ENCODE results near the gene FOXO3. TPM values are rescaled to one million over a fixed set of nuclear protein-coding genes. Genes with fewer than 3 reads are reported as not detected.
A peak's percentile ranks its signal among the peaks of the same experiment; 100 is the strongest.

The FOXO3 gene
- 20.3 and 25.4 TPM in 2 replicates for polyA plus RNA-seq (2011; rRNA removed)
- polyA minus RNA-seq (2011; rRNA and poly(A)+ RNA removed): 71.0 and 111 TPM in 2 replicates

- CTCF ChIA-PET: interaction anchor here (0.6 to 6.6 kb wide), 7 partner anchors 10 to 514 kb away, joined by 3 to 28 read pairs (median 3); no protein-coding TSS in a partner anchor
- no peaks in the 10 kb centered on the region for H3K27me3 ChIP-seq (ENCODE audit: control insufficient read depth, insufficient read depth, low read length)
- DNase-seq (ENCODE audit: low read depth): no peak
These were observed at the start of gene FOXO3 for GRCh38 chr6:108560463-108561308. TSS of gene FOXO3 (plus strand) at chr6:108560917. CDS start at chr6:108561209, 292 bp downstream.

GRCh38 chr6:108518714-108519576 is 41.8 kb upstream of the FOXO3 start:
- ChIA-PET CTCF (interaction anchor here (0.5 to 1.8 kb wide), 10 partner anchors 7 to 1686 kb away, joined by 3 to 10 read pairs (median 3); no protein-coding TSS in a partner anchor), POLR2A (interaction anchor here (0.6 kb wide), 1 partner anchor 231 kb away, joined by 3 read pairs; no protein-coding TSS in a partner anchor)
- peak; percentile 65 for TF ChIP-seq CTCF (IDR thresholded peaks at IDR 0.05; ENCODE audit: insufficient read depth, low read depth, low read length)
- no peak for DNase-seq (ENCODE audit: low read depth)
- Histone ChIP-seq H3K36me3 (ENCODE audit: control insufficient read depth, insufficient read depth, low read length) (no peaks in the 10 kb centered on the region), H3K27me3 (ENCODE audit: control insufficient read depth, insufficient read depth, low read length) (no peaks in the 10 kb centered on the region), H3K4me3 (ENCODE audit: low read depth, low read length) (no peak overlapping the region)

More at GRCh38 chr6:108560463-108561308, at the start of gene FOXO3:
- POLR2A ChIA-PET: interaction anchor here (0.5 to 1.0 kb wide), 4 partner anchors 93 to 541 kb away, joined by 3 to 13 read pairs (median 4); no protein-coding TSS in a partner anchor
- H3K36me3 ChIP-seq (ENCODE audit: control insufficient read depth, insufficient read depth, low read length): no peaks in the 10 kb centered on the region
- peak within 1 kb of the TSS; percentile 89 for H3K4me3 ChIP-seq (ENCODE audit: low read depth, low read length)
- peak; percentile 13; the same call in 1 of the 2 replicates for TF ChIP-seq CTCF (IDR thresholded peaks at IDR 0.05; ENCODE audit: insufficient read depth, low read depth, low read length)

GRCh38 chr6:108521616-108522107 is 39.1 kb upstream of the FOXO3 start:
- POLR2A ChIA-PET: no interaction called here
- DNase-seq (ENCODE audit: low read depth): no peak
- no peak for TF ChIP-seq CTCF (IDR thresholded peaks at IDR 0.05; ENCODE audit: insufficient read depth, low read depth, low read length)

GRCh38 chr6:108523697-108524096 is 37.0 kb upstream of the FOXO3 start:
- H3K27me3 ChIP-seq (ENCODE audit: control insufficient read depth, insufficient read depth, low read length): no peaks in the 10 kb centered on the region
- CTCF ChIA-PET: interaction anchor here (1.0 to 2.7 kb wide), 12 partner anchors 20 to 542 kb away, joined by 3 to 10 read pairs (median 4); no protein-coding TSS in a partner anchor
- H3K4me3 ChIP-seq (ENCODE audit: low read depth, low read length): no peak overlapping the region
- POLR2A ChIA-PET: no interaction called here
- H3K36me3 ChIP-seq (ENCODE audit: control insufficient read depth, insufficient read depth, low read length): no peaks in the 10 kb centered on the region
- no peak for DNase-seq (ENCODE audit: low read depth)
- no peak for TF ChIP-seq CTCF (IDR thresholded peaks at IDR 0.05; ENCODE audit: insufficient read depth, low read depth, low read length)

More at GRCh38 chr6:108521616-108522107, 39.1 kb upstream of the FOXO3 start:
- H3K36me3 ChIP-seq (ENCODE audit: control insufficient read depth, insufficient read depth, low read length): no peaks in the 10 kb centered on the region
- no peaks in the 10 kb centered on the region for H3K27me3 ChIP-seq (ENCODE audit: control insufficient read depth, insufficient read depth, low read length)
- CTCF ChIA-PET: interaction anchor here (1.3 kb wide), 1 partner anchor 539 kb away, joined by 4 read pairs; no protein-coding TSS in a partner anchor
- H3K4me3 ChIP-seq (ENCODE audit: low read depth, low read length): no peak overlapping the region

Measured in BJ (cell line).